OCI-LY3 (cell line): ENCODE data around the gene PRR14L.

Experiments used
- H2AFZ ChIP-seq: fragments of 200-600, 300-600 bp; shearing (Covaris generic); 2 replicates; pipeline ENCODE4 v1.6.0; 2014; ENCODE audit warnings: antibody characterized with exemption, low read depth, low read length
- H3K27ac ChIP-seq: fragments of 200-600, 300-600 bp; sonication (generic); 2 replicates; pipeline ENCODE4 v1.5.1; 2014; ENCODE audit warnings: mild to moderate bottlenecking, low read length, moderate library complexity, mixed read lengths
- H3K27me3 ChIP-seq: fragments of 200-600, 300-600 bp; sonication (generic); 2 replicates; pipeline ENCODE4 v1.6.1; 2014; ENCODE audit warnings: low read depth, low read length, mixed read lengths
- H3K36me3 ChIP-seq: fragments of 200-600, 300-600 bp; sonication (generic); replicated peaks from 2 replicates; pipeline ENCODE3; 2014; ENCODE audit warnings: low read depth, low read length, mixed read lengths
- H3K4me1 ChIP-seq: fragments of 300-600, 200-600 bp; sonication (generic); 2 replicates; pipeline ENCODE4 v1.6.1; 2014; ENCODE audit warnings: low read length, mixed read lengths
- H3K4me2 ChIP-seq: fragments of 200-600, 300-600 bp; sonication (generic); 2 replicates; pipeline ENCODE4 v1.6.1; 2014; ENCODE audit warnings: low read length, mixed read lengths
- H3K4me3 ChIP-seq: fragments of 300-600, 200-600 bp; sonication (generic); 2 replicates; pipeline ENCODE4 v1.5.1; 2014; ENCODE audit warnings: antibody characterized with exemption, mild to moderate bottlenecking, low read length, moderate library complexity
- H3K79me2 ChIP-seq: fragments of 300-600, 200-600 bp; shearing (Covaris generic); 2 replicates; pipeline ENCODE4 v1.6.1; 2014; ENCODE audit warnings: mild to moderate bottlenecking, low read length, mixed read lengths
- H3K9ac ChIP-seq: fragments of 300-600, 200-600 bp; shearing (Covaris generic); 2 replicates; pipeline ENCODE4 v1.6.0; 2014; ENCODE audit warnings: mild to moderate bottlenecking, low read length, moderate library complexity
- H3K9me3 ChIP-seq: fragments of 200-600, 300-600 bp; shearing (Covaris generic); 2 replicates; pipeline ENCODE4 v1.6.1; 2014; ENCODE audit warnings: low read length, mixed read lengths; ENCODE audit not compliant: insufficient read depth
- H4K20me1 ChIP-seq: fragments of 200-600, 300-600 bp; sonication (generic); 2 replicates; pipeline ENCODE4 v1.6.1; 2016; ENCODE audit warnings: low read length, mixed read lengths; ENCODE audit not compliant: insufficient read depth
- CTCF ChIP-seq: fragments of 200-600, 300-600 bp; sonication (generic); IDR thresholded peaks from 2 replicates; pipeline ENCODE4 v1.5.1; 2014; ENCODE audit warnings: antibody characterized with exemption, low read length, low read depth
- EZH2phosphoT487 ChIP-seq: fragments of 200-600 bp; shearing (Covaris generic); IDR thresholded peaks from 2 replicates; pipeline ENCODE4 v1.6.1; 2018; ENCODE audit warnings: antibody characterized with exemption, mixed run types, low read depth

Gene PRR14L

GRCh38 chr22:31654408-31654807 lies 95.5 kb downstream of the PRR14L start:
- no peak overlapping the region for H3K4me2 ChIP-seq
- H3K27ac ChIP-seq, result no peak overlapping the region
- no peak overlapping the region for H3K9ac ChIP-seq
- no peak overlapping the region for H3K4me3 ChIP-seq
- no peaks in the 10 kb centered on the region for H3K27me3 ChIP-seq
- TF ChIP-seq CTCF (no peak), EZH2phosphoT487 (no peak)
- H3K79me2 ChIP-seq, result peaks cover 91% of the 10 kb centered on the region
- no peak overlapping the region for H2AFZ ChIP-seq
- H3K4me1 ChIP-seq, result peaks cover 48% of the 10 kb centered on the region
- H3K9me3 ChIP-seq, result no peaks in the 10 kb centered on the region
- peaks cover 14% of the 10 kb centered on the region; the same call in 1 of the 2 replicates for H4K20me1 ChIP-seq
- H3K36me3 ChIP-seq, result peaks cover 3% of the 10 kb centered on the region

GRCh38 chr22:31653944-31654343 lies 96.0 kb downstream of the PRR14L start:
- Histone ChIP-seq H2AFZ (no peak overlapping the region), H3K4me1 (peaks cover 48% of the 10 kb centered on the region), H3K36me3 (peaks cover 6% of the 10 kb centered on the region), H3K4me2 (peak overlapping the region; percentile 65; the same call in 1 of the 2 replicates), H3K9me3 (no peaks in the 10 kb centered on the region), H3K4me3 (no peak overlapping the region), H3K27ac (peak overlapping the region; percentile 88; the same call in 1 of the 2 replicates), H4K20me1 (peaks cover 10% of the 10 kb centered on the region; the same call in 1 of the 2 replicates), H3K79me2 (peaks cover 86% of the 10 kb centered on the region), H3K27me3 (no peaks in the 10 kb centered on the region), H3K9ac (no peak overlapping the region)
- TF ChIP-seq EZH2phosphoT487, result no peak
- TF ChIP-seq CTCF, result no peak

- Histone ChIP-seq H3K4me1 (peaks cover 48% of the 10 kb centered on the region), H3K27ac (peak overlapping the region; percentile 88), H4K20me1 (peaks cover 7% of the 10 kb centered on the region; the same call in 1 of the 2 replicates), H3K79me2 (peaks cover 81% of the 10 kb centered on the region), H2AFZ (no peak overlapping the region), H3K4me3 (peak overlapping the region; percentile 55), H3K9ac (peak overlapping the region; percentile 43; the same call in 1 of the 2 replicates), H3K36me3 (peaks cover 10% of the 10 kb centered on the region), H3K4me2 (peak overlapping the region; percentile 65), H3K27me3 (no peaks in the 10 kb centered on the region), H3K9me3 (no peaks in the 10 kb centered on the region)
- TF ChIP-seq CTCF (no peak), EZH2phosphoT487 (no peak)
Observed at GRCh38 chr22:31652911-31653684, 96.8 kb downstream of the PRR14L start.

DNA sequence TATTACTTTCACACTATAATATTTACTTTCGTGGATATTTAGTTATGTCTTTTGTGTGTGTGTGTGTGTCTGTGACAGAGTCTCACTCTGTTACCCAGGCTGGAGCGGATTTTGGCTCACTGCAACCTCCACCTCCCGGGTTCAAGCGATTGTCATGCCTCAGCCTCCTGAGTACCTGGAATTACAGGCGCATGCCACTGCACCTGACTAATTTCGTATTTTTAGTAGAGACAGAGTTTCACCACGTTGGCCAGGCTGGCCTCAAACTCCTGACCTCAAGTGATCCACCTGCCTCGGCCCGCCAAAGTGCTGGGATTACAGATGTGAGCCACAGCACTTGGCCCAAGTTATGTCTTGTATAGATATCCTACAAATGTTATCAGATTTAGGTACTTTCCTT lies 97.8 kb downstream of the PRR14L start:
- Histone ChIP-seq H2AFZ (no peak overlapping the region), H3K4me3 (peak overlapping the region; percentile 55), H3K9ac (peak overlapping the region; percentile 43), H3K27ac (peak overlapping the region; percentile 88), H3K36me3 (peaks cover 20% of the 10 kb centered on the region), H4K20me1 (peaks cover 4% of the 10 kb centered on the region; the same call in 1 of the 2 replicates), H3K4me1 (peaks cover 53% of the 10 kb centered on the region), H3K9me3 (no peaks in the 10 kb centered on the region), H3K79me2 (peaks cover 75% of the 10 kb centered on the region), H3K4me2 (peak overlapping the region; percentile 65), H3K27me3 (no peaks in the 10 kb centered on the region)
- no peak for TF ChIP-seq EZH2phosphoT487
- TF ChIP-seq CTCF, result no peak
